MCF 10A (cell line): ENCODE data around the gene ABCB6. TPM values are rescaled to one million over a fixed set of nuclear protein-coding genes. Genes with fewer than 3 reads are reported as not detected.
A peak's percentile ranks its signal among the peaks of the same experiment; 100 is the strongest.

Experiments used
- BruUV-seq: library from RNA; stranded (reverse); fragments of 400-500 nt; replicated peaks from 2 replicates; lab custom pipeline; 2021; lab: Mats Ljungman, UMichigan
- CTCF ChIA-PET: fragments of 300-600 bp; sonication (Branson Sonifier 250); formaldehyde crosslinking; extraction: SDS; loops from one replicate; lab custom pipeline; 2021; ENCODE audit warnings: antibody characterized with exemption, inconsistent platforms; lab: Yijun Ruan, JAX
- POLR2A ChIA-PET: fragments of 300-600, 350-650 bp; sonication (Branson Sonifier 250); formaldehyde crosslinking; extraction: SDS; loops from one replicate; lab custom pipeline; 2020; ENCODE audit warnings: antibody characterized with exemption, inconsistent platforms; lab: Yijun Ruan, JAX
- DNase-seq: peaks from one replicate; pipeline ENCODE4 v3.0.0-alpha.2; 2018; ENCODE audit not compliant: unreplicated experiment
- H3K27ac Mint-ChIP-seq: one replicate; pipeline ENCODE4 v1.8.0; 2022; ENCODE audit warnings: mild to moderate bottlenecking, low read depth, mixed read lengths; ENCODE audit not compliant: unreplicated experiment
- H3K27me3 Mint-ChIP-seq: one replicate; pipeline ENCODE4 v1.8.0; 2022; ENCODE audit warnings: mixed read lengths; ENCODE audit not compliant: insufficient read depth, unreplicated experiment
- H3K36me3 Mint-ChIP-seq: one replicate; pipeline ENCODE4 v1.8.0; 2022; ENCODE audit warnings: mild to moderate bottlenecking, moderate library complexity, mixed read lengths; ENCODE audit not compliant: insufficient read depth, unreplicated experiment
- H3K4me1 Mint-ChIP-seq: one replicate; pipeline ENCODE4 v1.8.0; 2022; ENCODE audit warnings: mixed read lengths; ENCODE audit not compliant: insufficient read depth, unreplicated experiment
- H3K4me3 Mint-ChIP-seq: one replicate; pipeline ENCODE4 v1.8.0; 2022; ENCODE audit warnings: mild to moderate bottlenecking, moderate library complexity, mixed read lengths; ENCODE audit not compliant: unreplicated experiment
- H3K9me3 Mint-ChIP-seq: one replicate; pipeline ENCODE4 v1.8.0; 2022; ENCODE audit warnings: mixed read lengths; ENCODE audit not compliant: unreplicated experiment
- CTCF ChIP-seq: fragments of 200-600 bp; IDR thresholded peaks from one replicate; pipeline ENCODE4 v1.8.0; 2022; ENCODE audit warnings: antibody characterized with exemption, mild to moderate bottlenecking; ENCODE audit not compliant: unreplicated experiment
- intact Hi-C: fragments of 100-400 bp; cut with micrococcal nuclease; formaldehyde crosslinking; loops from 2 replicates; pipeline ENCODE4 v1.14.1; 2022
- total RNA-seq: library from RNA; stranded (reverse); gene quantifications from 2 replicates; pipeline ENCODE4 v1.2.3, GENCODE V29; 2022

ABCB6 gene
- total RNA-seq, 1 experiment from 2014 or later = 18.8 TPM

- CTCF ChIA-PET = interaction anchor here (0.6 to 10.3 kb wide), 9 partner anchors 22 to 95 kb away, joined by 3 to 123 read pairs (median 3); no protein-coding TSS in a partner anchor
- Mint-ChIP-seq H3K9me3 (no peaks in the 10 kb centered on the region), H3K27ac (peak overlapping the region; percentile 51), H3K4me1 (peaks cover 42% of the 10 kb centered on the region), H3K27me3 (no peaks in the 10 kb centered on the region), H3K4me3 (peak overlapping the region; percentile 91), H3K36me3 (peaks cover 52% of the 10 kb centered on the region)
- POLR2A ChIA-PET = interaction anchor here (0.9 to 14.1 kb wide), 11 partner anchors 18 to 93 kb away, joined by 3 to 401 read pairs (median 21); partner anchors contain the start of genes ABCB6, ANKZF1, ATG9A and CNPPD1
- BruUV-seq = no TSS peak
- intact Hi-C loops = loop anchor here (2.0 kb wide), 2 partner anchors 33 to 75 kb away; partner anchors contain the start of genes ABCB6 and CNPPD1
- DNase-seq = peak; percentile 77
- TF ChIP-seq CTCF = no peak
Observed at GRCh38 chr2:219252084-219252483, 33.3 kb upstream of the ABCB6 start.

GRCh38 chr2:219251656-219252055, 32.9 kb upstream of the ABCB6 start:
- POLR2A ChIA-PET = interaction anchor here (0.9 to 14.1 kb wide), 10 partner anchors 18 to 75 kb away, joined by 3 to 401 read pairs (median 24); partner anchors contain the start of genes ABCB6, ANKZF1, ATG9A and CNPPD1
- Mint-ChIP-seq H3K36me3 (peaks cover 56% of the 10 kb centered on the region), H3K4me3 (peak overlapping the region; percentile 91), H3K9me3 (no peaks in the 10 kb centered on the region), H3K27ac (peak overlapping the region; percentile 51), H3K4me1 (peaks cover 42% of the 10 kb centered on the region), H3K27me3 (no peaks in the 10 kb centered on the region)
- intact Hi-C loops = loop anchor here (2.0 kb wide), 2 partner anchors 33 to 75 kb away; partner anchors contain the start of genes ABCB6 and CNPPD1
- CTCF ChIA-PET = interaction anchor here (0.6 to 10.3 kb wide), 8 partner anchors 22 to 81 kb away, joined by 3 to 123 read pairs (median 4); no protein-coding TSS in a partner anchor
- TF ChIP-seq CTCF = no peak
- no peak for DNase-seq
- no TSS peak for BruUV-seq

- DNase-seq = no peak
- BruUV-seq = no TSS peak
- H3K27me3 Mint-ChIP-seq = no peaks in the 10 kb centered on the region
- peaks cover 42% of the 10 kb centered on the region for H3K4me1 Mint-ChIP-seq
- POLR2A ChIA-PET = interaction anchor here (0.5 to 14.1 kb wide), 18 partner anchors 10 to 1031 kb away, joined by 3 to 401 read pairs (median 6); partner anchors contain the start of genes ABCB6, ANKZF1, ATG9A and CNPPD1
- no peak for TF ChIP-seq CTCF
- H3K9me3 Mint-ChIP-seq = no peaks in the 10 kb centered on the region
- H3K36me3 Mint-ChIP-seq = peaks cover 64% of the 10 kb centered on the region
- H3K4me3 Mint-ChIP-seq = peak overlapping the region; percentile 64
- CTCF ChIA-PET = interaction anchor here (1.0 to 10.3 kb wide), 9 partner anchors 12 to 90 kb away, joined by 3 to 123 read pairs (median 4); partner anchors contain the start of genes ANKZF1, ATG9A, CNPPD1 and DNAJB2
- intact Hi-C loops = no loop called here
- peak overlapping the region; percentile 86 for H3K27ac Mint-ChIP-seq
Observed at GRCh38 chr2:219250049-219250781, 31.5 kb upstream of the ABCB6 start.
